ENCODE results near the gene YEATS2.

GRCh38 chr3:183818706-183819624 lies 121.4 kb downstream of the YEATS2 start:
- TF ChIP-seq CTCF (conservative IDR thresholded peaks at IDR 0.05; ENCODE audit: low read length) = no peak
- TF ChIP-seq EZH2phosphoT487 (IDR thresholded peaks at IDR 0.05; ENCODE audit: borderline replicate concordance) = no peak

All from Loucy (cell line).